HG03095 (cell line): ENCODE results near the gene EEF2K.

Source experiments
- ATAC-seq: cut with Tn5 transposase; IDR thresholded peaks from one replicate; pipeline ENCODE4 v1.9.1; 2021; ENCODE audit warnings: moderate library complexity; ENCODE audit not compliant: unreplicated experiment

EEF2K gene

DNA sequence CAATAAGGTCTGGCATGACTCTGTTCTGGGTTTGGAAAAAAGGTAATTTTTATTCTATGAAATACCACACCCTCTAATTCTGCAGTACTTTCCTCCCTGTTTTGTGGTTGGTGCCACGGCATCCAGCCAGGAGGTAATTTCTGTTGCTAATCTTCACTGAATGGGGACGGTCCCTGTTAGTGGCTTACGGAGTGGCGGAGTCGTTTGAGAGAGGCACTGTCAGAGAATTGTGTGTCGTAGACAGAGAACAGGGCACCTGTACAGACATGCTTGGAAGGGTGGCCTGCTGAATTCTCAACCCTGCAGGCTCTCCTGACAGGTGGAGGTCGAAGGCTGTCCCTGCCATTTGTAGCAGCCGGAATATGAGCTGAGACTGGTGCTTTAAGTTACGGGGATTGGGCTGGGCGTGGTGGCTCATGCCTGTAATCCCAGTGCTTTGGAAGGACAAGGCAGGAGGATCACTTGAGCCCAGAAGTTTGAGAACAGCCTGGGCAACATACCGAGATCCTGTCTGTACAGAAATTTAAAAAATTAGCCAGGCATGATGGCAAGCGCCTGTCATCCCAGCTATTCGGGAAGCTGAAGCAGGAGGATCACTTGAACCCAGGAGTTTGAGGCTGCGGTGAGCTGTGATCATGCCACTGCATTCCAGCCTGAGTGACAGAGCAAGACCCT lies 33.2 kb downstream of the EEF2K start:
- no peak for ATAC-seq

DNA sequence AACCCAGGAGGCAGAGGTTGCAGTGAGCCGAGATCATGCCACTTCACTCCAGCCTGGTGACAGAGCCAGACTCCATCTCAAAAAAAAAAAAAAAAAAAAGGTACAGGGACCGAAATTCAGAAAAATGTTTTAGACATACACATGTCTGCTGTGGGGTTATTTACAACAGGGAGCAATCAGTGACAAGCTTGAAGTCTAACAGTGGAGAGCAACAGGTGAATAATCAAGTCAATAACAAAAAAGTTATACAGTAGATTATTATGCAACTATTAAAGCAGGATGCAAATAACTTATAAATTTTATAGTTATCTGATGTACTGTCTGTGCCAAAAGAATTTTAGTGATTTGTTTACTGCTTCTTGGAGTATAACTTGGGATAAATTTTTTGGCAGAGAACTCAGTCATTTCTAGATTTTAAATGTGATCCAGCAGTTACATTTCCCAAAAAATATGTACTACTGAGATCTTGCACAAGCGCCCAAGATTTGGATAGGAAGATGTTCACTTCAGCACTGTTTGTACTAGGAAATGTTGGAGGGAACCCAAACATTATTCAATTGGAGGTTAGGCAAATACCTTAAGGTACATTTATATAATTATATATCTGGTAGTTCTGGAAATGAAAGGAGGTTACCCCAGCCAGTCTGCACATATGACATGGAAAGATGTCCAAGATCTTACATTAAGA lies 34.1 kb downstream of the EEF2K start:
- ATAC-seq: no peak

DNA sequence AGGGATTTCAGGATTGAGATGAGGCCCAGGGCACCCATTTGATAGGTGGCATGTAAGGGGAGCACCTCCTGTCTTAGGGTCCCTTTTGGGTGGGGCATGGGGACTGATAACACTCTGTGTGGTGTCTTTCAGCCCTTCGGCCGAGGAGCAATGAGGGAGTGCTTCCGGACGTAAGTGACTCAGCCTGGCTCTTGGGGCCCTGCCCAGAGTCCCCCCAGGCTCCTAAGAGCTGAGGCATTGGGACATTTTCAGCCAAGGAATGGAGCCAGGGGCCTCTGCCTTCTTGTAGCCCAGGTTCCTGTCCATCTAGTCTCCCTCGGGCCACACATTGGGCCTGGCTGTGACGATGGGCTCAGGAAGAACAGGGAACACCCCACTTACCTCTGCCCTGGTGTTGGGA lies 44.4 kb downstream of the EEF2K start:
- no peak for ATAC-seq

DNA sequence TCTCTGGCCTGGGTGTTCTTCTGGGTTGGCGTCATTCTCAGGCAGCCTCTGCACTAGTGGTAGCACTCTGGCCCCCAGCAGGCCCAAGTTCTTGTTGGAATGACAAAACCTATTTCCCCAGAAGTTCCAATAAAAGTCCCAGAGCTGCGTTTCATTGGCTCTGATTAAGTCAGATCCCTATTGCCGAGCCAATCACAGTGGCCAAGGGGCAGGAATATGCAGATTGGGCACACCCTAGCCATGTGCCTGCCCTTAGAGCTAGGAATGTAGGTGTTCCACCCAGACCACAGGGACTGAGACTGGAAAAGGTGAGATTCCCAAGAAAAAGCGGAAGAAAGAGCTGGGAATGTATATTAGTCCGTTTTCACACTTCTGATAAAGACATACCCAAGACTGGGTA lies 46.2 kb downstream of the EEF2K start:
- ATAC-seq: no peak

DNA sequence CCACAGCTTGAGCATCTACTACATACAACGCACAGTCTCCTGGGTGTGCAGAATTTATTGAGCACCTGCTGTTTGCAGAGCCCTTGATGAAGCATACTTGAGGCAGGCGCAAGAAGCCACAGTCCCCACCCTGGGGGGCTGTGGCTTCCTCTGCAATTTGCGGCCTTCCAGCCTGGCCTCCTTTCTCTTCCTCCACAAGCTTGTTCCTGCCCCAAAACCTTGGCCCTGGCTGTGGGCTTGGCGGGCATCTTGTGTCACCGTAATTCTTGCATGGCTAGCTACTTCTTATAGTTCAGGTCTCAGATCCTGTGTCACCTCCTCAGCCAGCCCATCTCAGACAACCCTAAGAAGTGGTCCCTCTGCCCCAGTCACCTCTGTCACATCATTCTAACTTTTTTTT lies 47.2 kb downstream of the EEF2K start:
- ATAC-seq: no peak

DNA sequence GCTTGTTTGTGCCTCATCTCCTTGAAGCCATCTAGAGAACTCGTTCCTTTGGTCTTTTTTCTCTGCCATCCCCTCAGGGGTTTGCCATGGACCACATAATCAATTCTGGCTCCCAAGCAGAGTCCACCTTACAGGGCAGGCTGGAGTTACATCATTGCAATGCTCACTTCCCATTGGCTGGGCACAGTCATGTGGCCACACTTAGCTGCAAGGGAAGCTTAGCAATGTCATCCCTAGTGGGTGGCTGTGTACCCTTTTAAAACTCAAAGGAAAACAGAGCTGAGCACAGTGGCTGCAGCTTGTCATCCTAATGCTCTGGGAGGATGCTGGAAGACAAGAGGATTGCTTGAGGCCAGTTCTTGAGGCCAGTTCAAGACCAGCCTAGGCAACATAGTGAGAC lies 49.3 kb downstream of the EEF2K start:
- no peak for ATAC-seq

DNA sequence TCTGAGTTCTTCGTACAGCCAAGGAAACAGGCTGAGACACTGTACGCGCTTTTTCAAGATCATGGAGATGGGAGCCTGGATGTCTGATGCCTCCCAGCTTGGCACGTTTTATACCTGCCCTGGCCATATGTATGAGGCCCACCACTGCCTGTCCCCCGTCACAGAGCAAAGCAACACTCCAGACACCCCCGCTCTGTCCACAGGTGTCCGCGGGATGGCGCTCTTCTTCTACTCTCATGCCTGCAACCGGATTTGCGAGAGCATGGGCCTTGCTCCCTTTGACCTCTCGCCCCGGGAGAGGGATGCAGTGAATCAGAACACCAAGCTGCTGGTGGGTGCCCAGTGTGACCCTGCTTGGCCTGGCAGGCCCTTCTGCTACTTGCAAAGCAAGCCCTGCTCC lies 51.4 kb downstream of the EEF2K start:
- no peak for ATAC-seq

DNA sequence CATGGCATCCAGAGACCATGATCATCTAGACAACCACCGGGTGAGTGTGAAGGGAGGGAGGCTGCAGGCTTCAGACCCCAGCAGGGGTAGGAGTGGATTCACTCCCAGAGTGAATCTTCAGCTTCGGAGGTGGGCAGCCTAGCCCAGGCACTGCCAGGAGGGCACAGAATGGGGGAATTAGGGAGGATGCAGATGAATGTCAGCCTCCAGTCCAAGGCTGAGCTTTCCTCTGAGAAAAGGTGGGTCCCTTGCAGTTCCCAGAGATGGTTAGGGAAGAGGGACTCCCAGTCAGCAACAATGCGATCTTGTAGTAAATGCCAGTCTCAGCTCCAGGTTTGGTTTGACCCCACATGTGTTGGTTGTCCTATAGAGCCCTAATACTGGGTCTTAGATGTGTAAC lies 54.4 kb downstream of the EEF2K start:
- no peak for ATAC-seq

DNA sequence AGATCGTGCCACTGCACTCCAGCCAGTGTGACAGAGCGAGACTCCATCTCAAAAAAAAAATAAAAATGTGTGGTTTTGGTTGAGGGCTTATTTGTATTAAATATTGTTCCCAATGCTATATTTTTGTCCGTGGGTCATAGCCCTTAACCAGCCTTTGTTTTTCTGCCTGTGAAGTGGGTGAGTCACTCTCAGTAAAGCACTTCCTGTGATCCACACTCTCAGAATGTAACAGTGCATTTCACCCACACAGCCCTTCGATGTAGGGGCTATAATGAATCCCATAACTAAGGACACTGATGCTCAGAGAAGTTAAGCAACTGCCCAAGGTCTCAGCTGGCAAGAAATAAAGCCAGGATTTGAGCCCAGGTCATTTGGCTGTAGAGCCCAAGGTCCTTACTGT lies 56.4 kb downstream of the EEF2K start:
- ATAC-seq: no peak

DNA sequence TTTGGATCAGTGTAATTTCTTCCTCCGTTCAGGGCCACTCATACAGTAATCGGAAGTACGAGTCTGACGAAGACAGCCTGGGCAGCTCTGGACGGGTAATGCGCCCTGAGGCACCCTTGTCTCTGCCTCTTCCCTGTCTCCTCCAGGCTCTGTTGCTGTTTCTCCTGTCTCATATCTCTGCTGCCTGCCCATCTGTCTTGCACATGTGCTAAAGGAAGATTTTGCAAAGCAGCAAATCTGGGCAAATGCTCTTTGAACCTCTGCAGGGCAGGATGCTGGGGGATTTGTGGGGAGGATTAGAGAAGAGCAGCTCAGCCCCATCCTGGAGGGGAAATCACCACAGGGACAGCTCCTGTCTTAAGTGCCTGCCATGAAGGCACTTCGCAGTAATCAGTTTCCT lies 58.7 kb downstream of the EEF2K start:
- ATAC-seq: no peak

DNA sequence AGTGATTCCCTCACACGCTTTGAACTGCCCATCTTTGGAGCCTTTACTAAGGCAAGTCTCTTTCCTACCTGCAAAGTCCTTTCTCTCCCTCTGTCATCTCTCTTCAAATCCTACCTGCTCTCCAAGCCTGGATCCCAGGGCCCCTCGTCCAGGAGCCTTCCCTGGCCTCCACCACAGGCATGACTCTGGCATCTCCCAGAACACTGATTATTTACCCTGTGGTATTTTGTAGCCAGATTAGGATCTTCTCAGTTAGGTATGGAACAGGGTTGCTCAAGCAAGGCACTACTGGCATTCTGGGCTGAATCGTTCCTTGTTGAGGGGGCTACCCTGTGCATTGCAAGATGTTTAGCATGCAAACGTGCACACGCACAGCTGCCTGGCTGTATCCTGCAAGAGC lies 59.3 kb downstream of the EEF2K start:
- ATAC-seq: no peak

DNA sequence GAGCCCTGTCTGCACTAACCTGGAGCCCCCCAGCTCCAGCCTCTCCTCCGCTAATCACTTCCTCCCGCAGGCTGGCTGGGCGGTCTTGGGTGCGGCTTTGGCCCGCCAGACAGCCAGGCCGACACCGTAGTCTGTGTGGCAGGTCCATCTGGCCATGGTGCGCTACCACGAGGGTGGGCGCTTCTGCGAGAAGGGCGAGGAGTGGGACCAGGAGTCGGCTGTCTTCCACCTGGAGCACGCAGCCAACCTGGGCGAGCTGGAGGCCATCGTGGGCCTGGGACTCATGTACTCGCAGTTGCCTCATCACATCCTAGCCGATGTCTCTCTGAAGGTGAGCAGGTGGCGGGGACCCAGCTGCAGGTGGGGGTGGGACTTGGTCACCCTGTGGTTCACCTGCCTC lies 60.5 kb downstream of the EEF2K start:
- no peak for ATAC-seq

DNA sequence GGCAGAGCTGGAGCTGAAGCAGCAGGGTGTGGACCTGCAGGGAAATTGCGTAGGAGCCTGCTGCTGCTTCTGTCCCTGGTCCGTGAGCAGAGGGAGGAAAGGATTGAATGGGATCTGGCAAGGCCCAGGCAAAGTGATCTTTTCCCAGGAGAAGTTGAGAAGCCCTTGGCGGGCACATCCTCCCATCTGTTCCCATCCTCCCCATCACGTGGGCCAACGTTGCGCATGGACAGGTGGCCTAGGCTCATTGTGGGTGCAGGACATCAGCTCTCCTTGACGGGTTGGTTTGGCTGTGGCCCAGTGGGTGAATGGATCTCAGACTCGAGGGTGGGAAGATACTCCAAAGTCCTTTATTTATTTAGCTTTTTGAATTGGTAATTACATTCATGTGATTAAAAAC lies 61.7 kb downstream of the EEF2K start:
- no peak for ATAC-seq

DNA sequence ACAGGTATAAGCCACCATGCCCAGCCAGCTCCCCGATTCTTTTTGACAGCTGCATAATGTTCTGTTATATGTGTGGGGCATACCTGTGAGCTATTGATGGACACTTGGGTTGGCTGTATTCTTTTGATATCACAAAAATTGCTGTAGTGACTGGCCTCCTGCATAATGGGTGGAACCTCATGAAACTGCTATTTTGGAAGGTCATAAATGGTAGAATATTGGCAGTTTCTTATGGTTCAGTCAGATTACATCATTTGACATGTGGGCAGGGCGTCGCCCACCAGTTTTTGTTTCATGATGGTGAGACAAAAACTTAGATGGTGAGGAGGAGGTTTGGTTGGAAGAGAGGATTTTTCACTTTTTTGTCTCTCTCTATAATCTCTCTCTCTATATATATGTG lies 64.4 kb downstream of the EEF2K start:
- no peak for ATAC-seq

DNA sequence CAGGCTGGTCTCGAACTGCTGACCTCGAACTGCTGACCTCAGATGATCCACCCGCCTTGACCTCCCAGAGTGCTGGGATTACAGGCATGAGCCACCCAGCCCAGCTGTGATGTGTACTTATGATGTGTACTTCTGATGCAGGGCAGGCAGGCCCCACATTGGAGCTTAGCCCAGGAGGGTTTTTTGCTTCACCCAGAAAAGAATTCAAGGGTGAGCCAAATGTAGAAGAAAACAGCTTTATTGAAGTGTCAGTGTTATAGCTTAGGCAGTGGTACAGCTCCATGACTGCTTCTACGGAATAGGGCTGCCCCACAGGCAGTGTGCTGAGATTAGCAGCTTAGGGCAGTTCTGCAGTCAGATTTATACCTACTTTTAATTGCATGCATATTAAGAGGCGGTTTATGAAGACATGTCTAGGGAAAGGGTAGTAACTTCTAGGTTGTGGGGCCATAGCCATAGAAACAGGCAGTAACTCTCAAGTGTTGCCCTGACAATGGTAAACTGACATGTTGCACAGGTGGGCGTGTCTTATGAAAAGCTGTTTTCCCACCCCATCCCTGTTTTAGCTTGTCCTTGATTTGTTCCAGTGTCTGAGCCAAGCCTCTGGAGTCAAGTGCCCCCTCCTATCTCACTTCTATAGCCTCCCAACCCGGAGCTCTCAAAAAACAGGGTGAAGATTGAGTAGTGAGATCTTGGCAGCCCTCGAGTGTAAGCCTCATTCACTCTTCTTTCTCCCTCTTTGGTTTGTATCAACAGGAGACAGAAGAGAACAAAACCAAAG lies 67.0 kb downstream of the EEF2K start:
- ATAC-seq: no peak

DNA sequence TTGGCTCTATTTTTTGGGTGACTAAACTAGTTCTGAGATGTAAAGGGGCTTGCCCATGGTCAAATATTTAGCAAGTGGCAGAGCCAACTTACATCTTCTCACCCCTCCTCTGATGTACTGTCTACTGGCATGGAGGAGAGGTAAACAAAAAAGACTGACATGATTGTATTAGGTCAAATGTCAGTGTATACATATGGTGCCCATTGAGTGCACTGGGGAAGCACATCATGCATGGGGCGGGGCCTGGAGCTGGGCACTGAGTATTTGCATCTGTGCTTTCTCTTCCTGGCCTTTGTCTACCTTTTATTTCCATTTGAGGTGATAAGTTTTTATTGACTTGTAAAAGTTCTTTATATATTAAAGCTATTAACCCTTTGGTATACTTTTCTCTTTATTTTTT lies 68.8 kb downstream of the EEF2K start:
- ATAC-seq: no peak

DNA sequence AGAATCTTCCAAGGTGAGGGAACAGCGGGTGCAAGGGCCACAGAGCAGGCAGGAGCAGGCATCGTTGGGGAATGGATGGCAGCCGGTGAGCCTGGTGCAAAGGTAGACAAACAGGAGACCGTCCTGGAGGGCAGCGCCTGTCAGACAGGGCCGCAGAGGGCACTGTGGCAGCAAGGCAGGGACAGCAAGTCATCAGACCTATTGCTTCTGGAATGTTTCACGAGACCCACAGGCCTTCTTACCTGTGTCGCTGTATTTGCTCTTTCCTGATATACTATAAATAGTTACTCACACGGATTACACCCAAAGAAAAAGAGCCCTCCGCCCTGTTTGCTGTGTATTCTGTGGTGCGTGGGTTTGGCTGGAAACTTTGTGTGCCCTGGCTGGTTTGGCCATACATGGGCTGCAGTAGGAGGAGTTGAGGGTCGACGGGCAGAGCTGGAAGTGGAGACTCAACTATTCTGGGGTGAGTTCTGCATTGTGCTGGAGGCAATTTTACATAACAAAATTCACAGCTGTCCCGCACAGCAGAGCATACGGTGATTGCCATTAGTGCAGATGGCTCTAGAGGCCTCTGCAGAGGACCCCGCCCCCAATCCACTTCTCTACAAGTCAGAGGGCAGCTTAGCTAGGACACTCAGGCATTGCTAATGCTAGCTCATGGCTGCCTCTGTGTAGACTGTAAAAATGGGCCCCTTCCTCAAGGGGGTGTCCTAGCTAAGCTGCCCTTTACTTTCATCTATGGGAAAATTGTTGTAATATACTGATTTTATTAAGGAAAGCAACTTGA lies 72.6 kb downstream of the EEF2K start:
- ATAC-seq: no peak

DNA sequence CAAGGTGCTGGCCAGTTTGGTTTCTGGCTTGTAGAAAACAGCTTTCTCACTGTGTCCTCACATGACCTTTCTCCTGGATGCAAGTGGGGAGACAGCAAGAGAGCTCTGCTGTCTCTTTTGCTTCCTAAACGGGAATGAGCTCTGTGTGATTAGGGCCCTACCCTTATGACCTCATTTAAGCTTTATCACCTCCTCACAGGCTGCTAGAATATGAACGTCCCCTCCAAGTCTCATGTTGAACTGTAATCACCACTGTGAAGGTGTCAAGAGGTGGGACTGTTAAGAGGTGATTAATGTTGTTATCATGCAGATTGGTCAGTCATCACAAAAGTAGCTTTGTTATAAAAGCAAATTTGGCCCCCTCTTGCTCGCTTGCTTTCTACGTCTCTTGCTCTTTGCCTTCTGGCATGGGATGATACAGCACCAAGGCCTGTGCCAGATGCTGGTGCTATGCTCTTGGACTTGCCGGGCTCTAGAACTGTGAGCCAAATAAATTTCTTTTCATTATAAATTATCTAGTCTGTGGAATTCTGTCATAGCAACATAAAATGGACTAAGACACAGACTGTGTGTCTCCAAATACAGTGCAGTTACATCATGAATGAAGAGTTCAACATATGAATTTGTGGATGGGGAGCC lies 76.3 kb downstream of the EEF2K start:
- no peak for ATAC-seq

DNA sequence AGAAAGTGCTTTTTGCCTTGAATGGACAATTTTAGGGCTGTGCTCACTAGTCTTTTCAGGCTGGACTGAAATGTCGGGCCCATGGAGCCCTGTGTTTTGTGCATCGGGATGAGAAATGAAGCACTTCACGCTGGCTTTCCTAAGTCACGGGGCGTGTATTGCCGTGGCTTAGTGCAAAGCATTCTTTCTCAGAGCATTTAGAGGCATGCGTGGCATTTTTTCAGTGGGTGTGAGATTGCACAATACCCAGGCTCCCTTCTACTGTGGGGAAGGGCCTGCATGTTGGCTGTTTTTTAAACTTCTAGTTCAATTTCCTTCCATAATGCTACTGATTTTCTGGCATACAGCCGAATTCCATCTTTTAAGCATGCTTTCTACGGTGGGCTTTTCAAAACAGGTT lies 78.6 kb downstream of the EEF2K start:
- no peak for ATAC-seq

DNA sequence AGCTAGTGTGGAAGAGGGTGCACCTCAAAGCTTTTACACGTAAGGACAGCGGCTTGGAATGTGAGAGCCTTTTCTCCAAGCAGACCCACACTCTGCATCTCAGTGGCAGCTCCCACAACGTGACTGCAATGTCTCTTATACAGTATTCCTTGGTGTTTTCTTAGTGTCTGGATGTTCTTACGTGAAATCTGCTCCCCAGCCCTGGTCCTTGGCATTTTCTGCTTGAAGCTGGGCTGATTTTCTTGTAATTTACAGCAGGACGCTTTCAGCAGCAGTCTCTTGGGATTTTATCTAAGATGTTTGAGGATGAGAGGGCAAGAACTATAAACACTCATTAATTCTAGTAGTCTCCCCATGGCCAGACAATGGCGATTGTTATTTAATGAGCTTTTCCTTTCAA lies 79.0 kb downstream of the EEF2K start:
- no peak for ATAC-seq

DNA sequence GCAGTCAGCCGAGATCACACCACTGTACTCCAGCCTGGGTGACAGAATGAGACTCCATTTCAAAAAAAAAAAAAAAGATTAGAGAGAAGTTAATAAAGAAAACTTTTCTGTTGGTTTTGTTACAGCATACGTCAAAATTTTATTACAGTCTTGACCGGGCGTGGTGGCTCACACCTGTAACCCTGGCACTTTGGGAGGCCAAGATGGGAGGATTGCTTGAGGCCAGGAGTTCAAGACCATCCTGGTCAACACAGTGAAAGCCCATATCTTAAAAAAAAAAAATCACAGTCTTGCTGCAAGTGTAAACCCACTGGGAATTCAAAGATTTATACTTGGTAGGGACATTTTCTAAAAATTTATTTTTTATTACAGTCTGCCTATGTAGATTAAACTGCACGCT lies 84.9 kb downstream of the EEF2K start:
- no peak for ATAC-seq
